OCI-LY1 (cell line): ENCODE data around the gene SYNE2.

Source experiments
- EZH2 ChIP-seq: fragments of 200-600 bp; sonication (generic), shearing (Covaris generic); IDR thresholded peaks from 2 replicates; pipeline ENCODE4 v1.8.0; 2017; ENCODE audit warnings: borderline replicate concordance, mixed run types, mild to moderate bottlenecking, antibody characterized with exemption, low read length, moderate library complexity, mixed read lengths
- TF ChIP-seq, protein P1 (sequence below): fragments of 200-600 bp; sonication (generic), shearing (Covaris generic); IDR thresholded peaks from 2 replicates; pipeline ENCODE4 v1.5.1; 2017; ENCODE audit warnings: mild to moderate bottlenecking, antibody characterized with exemption, low read length, moderate library complexity, mixed read lengths

- TF ChIP-seq, protein P1, sequence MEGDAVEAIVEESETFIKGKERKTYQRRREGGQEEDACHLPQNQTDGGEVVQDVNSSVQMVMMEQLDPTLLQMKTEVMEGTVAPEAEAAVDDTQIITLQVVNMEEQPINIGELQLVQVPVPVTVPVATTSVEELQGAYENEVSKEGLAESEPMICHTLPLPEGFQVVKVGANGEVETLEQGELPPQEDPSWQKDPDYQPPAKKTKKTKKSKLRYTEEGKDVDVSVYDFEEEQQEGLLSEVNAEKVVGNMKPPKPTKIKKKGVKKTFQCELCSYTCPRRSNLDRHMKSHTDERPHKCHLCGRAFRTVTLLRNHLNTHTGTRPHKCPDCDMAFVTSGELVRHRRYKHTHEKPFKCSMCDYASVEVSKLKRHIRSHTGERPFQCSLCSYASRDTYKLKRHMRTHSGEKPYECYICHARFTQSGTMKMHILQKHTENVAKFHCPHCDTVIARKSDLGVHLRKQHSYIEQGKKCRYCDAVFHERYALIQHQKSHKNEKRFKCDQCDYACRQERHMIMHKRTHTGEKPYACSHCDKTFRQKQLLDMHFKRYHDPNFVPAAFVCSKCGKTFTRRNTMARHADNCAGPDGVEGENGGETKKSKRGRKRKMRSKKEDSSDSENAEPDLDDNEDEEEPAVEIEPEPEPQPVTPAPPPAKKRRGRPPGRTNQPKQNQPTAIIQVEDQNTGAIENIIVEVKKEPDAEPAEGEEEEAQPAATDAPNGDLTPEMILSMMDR: no peak
- TF ChIP-seq EZH2: no peak
These were observed 111.3 kb downstream of the SYNE2 start for GRCh38 chr14:63964113-63964512.
